HepG2 (cell line): ENCODE measurements around the gene CACNA1C. TPM values are rescaled to one million over a fixed set of nuclear protein-coding genes. Genes with fewer than 3 reads are reported as not detected.

Experiments
- ATAC-seq: fragments of 200-7000 bp; cut with Tn5 transposase; 3 replicates; pipeline ENCODE4 v1.9.1; 2020; ENCODE audit warnings: mild to moderate bottlenecking, moderate library complexity
- BruUV-seq: library from RNA; stranded (reverse); fragments of 400-500 nt; replicated peaks from 2 replicates; lab custom pipeline; 2021; lab: Mats Ljungman, UMichigan
- CTCF ChIA-PET: fragments of 300-600 bp; formaldehyde crosslinking; extraction: SDS; loops from one replicate; lab custom pipeline; 2021; ENCODE audit warnings: low total read pairs, inconsistent platforms, low intra/inter-chr PET ratio; lab: Yijun Ruan, JAX
- POLR2A ChIA-PET: fragments of 350-600 bp; sonication (Branson Sonifier 250); formaldehyde crosslinking; loops from one replicate; lab custom pipeline; 2020; ENCODE audit warnings: antibody characterized with exemption, inconsistent platforms; lab: Yijun Ruan, JAX
- DNase-seq: peaks from one replicate; pipeline ENCODE4 v3.0.0-alpha.2; 2015; ENCODE audit warnings: low spot score
- FAIRE-seq: peaks from 3 replicates; lab custom pipeline; 2011; peaks lifted over from hg19 to GRCh38; lab: Jason Lieb, UNC
- H2AFZ ChIP-seq: one replicate; pipeline ENCODE4 v1.6.1; 2011; ENCODE audit warnings: low read length, inconsistent platforms
- H3K27ac ChIP-seq: fragments of 300-600 bp; 3 replicates; pipeline ENCODE4 v1.8.0; 2011; ENCODE audit warnings: mixed run types, mild to moderate bottlenecking, mixed read lengths, low read length, inconsistent platforms; ENCODE audit not compliant: insufficient read depth; ENCODE audit errors: extremely low read length
- H3K27me3 ChIP-seq, 2 experiments: fragments of 200-600 bp in 1 of 2; 2 replicates in 1 of 2; 3 replicates in 1 of 2; pipeline versions ENCODE4 v1.6.0 to v1.8.0; 2011; ENCODE audit warnings: low read length in 2 of 2, mild to moderate bottlenecking in 2 of 2, moderate library complexity in 2 of 2, inconsistent platforms in 1 of 2; ENCODE audit not compliant: insufficient read depth in 2 of 2, control insufficient read depth in 1 of 2
- H3K36me3 ChIP-seq, 2 experiments: fragments of 200-600 bp in 1 of 2; replicated peaks in 1 of 2; 2 replicates in 1 of 2; 3 replicates in 1 of 2; pipeline versions ENCODE4 v1.5.1 to v1.8.0; 2011; ENCODE audit warnings: low read length in 2 of 2, inconsistent platforms in 1 of 2; ENCODE audit not compliant: insufficient read depth in 2 of 2, control insufficient read depth in 1 of 2
- H3K4me1 ChIP-seq: 2 replicates; pipeline ENCODE4 v1.5.1; 2012; ENCODE audit warnings: low read length, inconsistent platforms; ENCODE audit not compliant: insufficient read depth
- H3K4me2 ChIP-seq: 2 replicates; pipeline ENCODE4 v1.6.0; 2011; ENCODE audit warnings: low read depth, low read length, inconsistent platforms
- H3K4me3 ChIP-seq, 3 experiments: fragments of 200-600 bp in 1 of 3; sonication (generic), shearing (Covaris generic) in 1 of 3; replicated peaks in 1 of 3; 2 replicates each; pipeline ENCODE4 v1.5.1; 2011 to 2016; ENCODE audit warnings: low read length in 3 of 3, inconsistent platforms in 2 of 3, low read depth in 2 of 3, mild to moderate bottlenecking in 2 of 3, control low read depth in 1 of 3, mixed read lengths in 1 of 3; ENCODE audit not compliant: insufficient read depth in 1 of 3
- H3K79me2 ChIP-seq: one replicate; pipeline ENCODE4 v1.6.1; 2011; ENCODE audit warnings: low read length, inconsistent platforms; ENCODE audit not compliant: insufficient read depth
- H3K9ac ChIP-seq: 2 replicates; pipeline ENCODE4 v1.6.0; 2011; ENCODE audit warnings: mild to moderate bottlenecking, low read depth, low read length, inconsistent platforms; ENCODE audit not compliant: insufficient read depth
- H3K9me3 ChIP-seq: 2 replicates; pipeline ENCODE4 v1.5.1; 2012; ENCODE audit warnings: mild to moderate bottlenecking, low read length
- H4K20me1 ChIP-seq: 2 replicates; pipeline ENCODE4 v1.6.0; 2011; ENCODE audit warnings: inconsistent platforms, mild to moderate bottlenecking, low read length, moderate library complexity; ENCODE audit not compliant: insufficient read depth
- MED8 ChIP-seq: sonication (generic); formaldehyde crosslinking; IDR thresholded peaks from 2 replicates; pipeline ENCODE4 v1.8.1; 2023; ENCODE audit warnings: mild to moderate bottlenecking, missing genetic modification reagents; ENCODE audit not compliant: insufficient replicate concordance
- SSRP1 ChIP-seq: IDR thresholded peaks from 2 replicates; pipeline ENCODE4 v1.6.1; 2016; ENCODE audit warnings: control low read depth
- TCF7 ChIP-seq: sonication (generic); IDR thresholded peaks from 2 replicates; pipeline ENCODE4 v1.6.1; 2016; ENCODE audit warnings: antibody characterized with exemption, low read depth
- ZNF354B ChIP-seq: sonication (generic); formaldehyde crosslinking; IDR thresholded peaks from 2 replicates; pipeline ENCODE4 v1.8.0; 2022; ENCODE audit warnings: mild to moderate bottlenecking, missing genetic modification reagents
- ZNF800 ChIP-seq: sonication (generic); formaldehyde crosslinking; IDR thresholded peaks from 2 replicates; pipeline ENCODE4 v1.4.0; 2020; ENCODE audit warnings: missing genetic modification reagents
- ZUFSP ChIP-seq: sonication (generic); formaldehyde crosslinking; IDR thresholded peaks from 2 replicates; pipeline ENCODE4 v1.9.0; 2021; ENCODE audit warnings: missing genetic modification reagents, mild to moderate bottlenecking, borderline replicate concordance
- WGBS: methylation state at CpG from one replicate; pipeline ENCODE4 v1.1.6; 2017; ENCODE audit warnings: low lambda C conversion rate; 5-methylcytosine and 5-hydroxymethylcytosine counted together
- in situ Hi-C: cut with HindIII; loops from 2 replicates; pipeline ENCODE4 v1.10.0; 2017; ENCODE audit warnings: low pct_unique_long_range_greater_than_20kb; ENCODE audit not compliant: extremely low pct_ligation_motif_present
- intact Hi-C: fragments of 100-400 bp; cut with micrococcal nuclease; formaldehyde crosslinking; loops from one replicate; pipeline ENCODE4 v1.10.0; 2022; ENCODE audit not compliant: unreplicated experiment
- polyA plus RNA-seq, 8 experiments: library from polyadenylated mRNA; depleted of rRNA in 3 of 8; stranded (reverse) in 7 of 8; unstranded in 1 of 8; fragments of >200 nt; fragmentation: Illumina TruSeq in 4 of 8; extraction: Trizol in 4 of 8; gene quantifications; 2 replicates each; pipeline versions ENCODE4 v1.2.1 to v1.2.3, GENCODE V29; 2011 to 2016; ENCODE audit warnings: low read depth in 4 of 8, missing spikeins in 1 of 8, mixed read lengths in 1 of 8; ENCODE audit not compliant: insufficient read depth in 1 of 8
- total RNA-seq, 5 experiments: library from RNA; depleted of rRNA; stranded (reverse); fragments of >200 nt; fragmentation: Illumina TruSeq; extraction: Trizol; gene quantifications; 2 replicates each; pipeline ENCODE4 v1.2.3, GENCODE V29; 2016; ENCODE audit warnings: low read depth in 1 of 5

The CACNA1C gene
- total and polyA plus RNA-seq, 2 of the 13 experiments (the other 11 are each of a cell fraction or from before 2014, with no cell fraction given) = not detected

GRCh38 chr12:2451497-2451896 lies 398.7 kb downstream of the CACNA1C start:
- H3K4me3 ChIP-seq = no peak overlapping the region
- no peak overlapping the region for H2AFZ ChIP-seq
- 20% methylated on average over 4 of the region's 5 CpGs for WGBS
- no peaks in the 10 kb centered on the region for H3K79me2 ChIP-seq
- no peaks in the 10 kb centered on the region for H3K9me3 ChIP-seq
- H3K36me3 ChIP-seq = no peaks in the 10 kb centered on the region
- intact Hi-C loops (no loop called here), in situ Hi-C loops (no loop called here)
- peaks cover 8 to 46% of the 10 kb centered on the region in 2 experiments; a peak in 4 of 5 replicates for H3K27me3 ChIP-seq
- ATAC-seq (no peak), FAIRE-seq (no peak), DNase-seq (no peak)
- no peak overlapping the region for H3K9ac ChIP-seq
- no peak for TF ChIP-seq ZUFSP
- TF ChIP-seq TCF7 = no peak
- no peak for TF ChIP-seq ZNF800 (CRISPR knock-in tag)
- TF ChIP-seq MED8 (CRISPR knock-in tag) = no peak
- no peak for TF ChIP-seq ZNF354B (CRISPR knock-in tag)
- no peak for TF ChIP-seq SSRP1 (CRISPR knock-in tag)
- POLR2A ChIA-PET = no interaction called here
- H3K4me2 ChIP-seq = no peak overlapping the region
- CTCF ChIA-PET = no interaction called here
- H3K27ac ChIP-seq = no peak overlapping the region
- no peaks in the 10 kb centered on the region for H4K20me1 ChIP-seq
- BruUV-seq = no TSS peak
- no peaks in the 10 kb centered on the region for H3K4me1 ChIP-seq
